OCI-LY7 (cell line): ENCODE measurements around the gene P3H1.

Experiments used
- EZH2phosphoT487 ChIP-seq: fragments of 200-600 bp; sonication (generic); IDR thresholded peaks from 2 replicates; pipeline ENCODE4 v1.6.1; 2018; ENCODE audit warnings: low read depth, borderline replicate concordance, mild to moderate bottlenecking, mixed run types, antibody characterized with exemption, low read length, moderate library complexity, mixed read lengths
- TF ChIP-seq, protein P1 (sequence below): fragments of 200-600 bp; sonication (generic); conservative IDR thresholded peaks from 2 replicates; pipeline ENCODE4 v1.5.1; 2014; ENCODE audit warnings: mild to moderate bottlenecking, antibody characterized with exemption, low read length, moderate library complexity, mixed read lengths

GRCh38 chr1:42742617-42743316, 24.1 kb downstream of the P3H1 start:
- TF ChIP-seq, protein P1, sequence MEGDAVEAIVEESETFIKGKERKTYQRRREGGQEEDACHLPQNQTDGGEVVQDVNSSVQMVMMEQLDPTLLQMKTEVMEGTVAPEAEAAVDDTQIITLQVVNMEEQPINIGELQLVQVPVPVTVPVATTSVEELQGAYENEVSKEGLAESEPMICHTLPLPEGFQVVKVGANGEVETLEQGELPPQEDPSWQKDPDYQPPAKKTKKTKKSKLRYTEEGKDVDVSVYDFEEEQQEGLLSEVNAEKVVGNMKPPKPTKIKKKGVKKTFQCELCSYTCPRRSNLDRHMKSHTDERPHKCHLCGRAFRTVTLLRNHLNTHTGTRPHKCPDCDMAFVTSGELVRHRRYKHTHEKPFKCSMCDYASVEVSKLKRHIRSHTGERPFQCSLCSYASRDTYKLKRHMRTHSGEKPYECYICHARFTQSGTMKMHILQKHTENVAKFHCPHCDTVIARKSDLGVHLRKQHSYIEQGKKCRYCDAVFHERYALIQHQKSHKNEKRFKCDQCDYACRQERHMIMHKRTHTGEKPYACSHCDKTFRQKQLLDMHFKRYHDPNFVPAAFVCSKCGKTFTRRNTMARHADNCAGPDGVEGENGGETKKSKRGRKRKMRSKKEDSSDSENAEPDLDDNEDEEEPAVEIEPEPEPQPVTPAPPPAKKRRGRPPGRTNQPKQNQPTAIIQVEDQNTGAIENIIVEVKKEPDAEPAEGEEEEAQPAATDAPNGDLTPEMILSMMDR: no peak
- TF ChIP-seq EZH2phosphoT487: no peak
